GM18517 (cell line): ENCODE measurements around the gene VTN.

Experiments used
- ATAC-seq: cut with Tn5 transposase; IDR thresholded peaks from one replicate; pipeline ENCODE4 v1.9.1; 2021; ENCODE audit warnings: mild to moderate bottlenecking, moderate library complexity; ENCODE audit not compliant: unreplicated experiment

Gene VTN

GRCh38 chr17:28370035-28370743, at the start of gene VTN:
Gene VTN (minus strand): TSS chr17:28370307. CDS start chr17:28370203, 104 bp downstream.
- ATAC-seq, result no peak

- ATAC-seq, result no peak
These were observed 46.7 kb upstream of the VTN start for GRCh38 chr17:28416703-28417311.

- ATAC-seq, result no peak
These were observed 45.8 kb upstream of the VTN start for GRCh38 chr17:28415886-28416285.

GRCh38 chr17:28413804-28414203, 43.7 kb upstream of the VTN start:
- no peak for ATAC-seq

GRCh38 chr17:28412099-28412498, 42.0 kb upstream of the VTN start:
- ATAC-seq, result no peak

GRCh38 chr17:28407974-28408306, 37.8 kb upstream of the VTN start:
- no peak for ATAC-seq

GRCh38 chr17:28407130-28407973, 37.2 kb upstream of the VTN start:
- ATAC-seq, result no peak

GRCh38 chr17:28406473-28406814, 36.3 kb upstream of the VTN start:
- ATAC-seq, result no peak

GRCh38 chr17:28405632-28406472, 35.7 kb upstream of the VTN start, which contains the start of gene SLC46A1:
Gene SLC46A1 (minus strand): TSS chr17:28406212. CDS start chr17:28406114, 98 bp downstream.
- no peak for ATAC-seq

- ATAC-seq, result no peak
These were observed 34.9 kb upstream of the VTN start for GRCh38 chr17:28404812-28405570.

GRCh38 chr17:28404461-28404811, 34.3 kb upstream of the VTN start:
- no peak for ATAC-seq

GRCh38 chr17:28404007-28404406, 33.9 kb upstream of the VTN start:
- ATAC-seq, result no peak

GRCh38 chr17:28402844-28403243, 32.7 kb upstream of the VTN start:
- ATAC-seq, result no peak

- no peak for ATAC-seq
These were observed 32.1 kb upstream of the VTN start for GRCh38 chr17:28402224-28402630.

GRCh38 chr17:28399808-28400207, 29.7 kb upstream of the VTN start:
- ATAC-seq, result no peak

- ATAC-seq, result no peak
These were observed 28.3 kb upstream of the VTN start for GRCh38 chr17:28398280-28398981.

GRCh38 chr17:28397687-28398279, 27.7 kb upstream of the VTN start:
- no peak for ATAC-seq

- ATAC-seq, result no peak
These were observed 27.2 kb upstream of the VTN start for GRCh38 chr17:28397275-28397674.

- no peak for ATAC-seq
These were observed 26.6 kb upstream of the VTN start for GRCh38 chr17:28396635-28397239.
